Omental fat pad (tissue), 4 donors: Measurements from ENCODE around the gene CBLN2. TPM values are rescaled to one million over a fixed set of nuclear protein-coding genes. Genes with fewer than 3 reads are reported as not detected.

Experiments
- ATAC-seq: fragments of 150-250 bp; one replicate; pipeline ENCODE4 v1.9.1; 2016; ENCODE audit warnings: mild to moderate bottlenecking, moderate library complexity; ENCODE audit not compliant: low FRiP score
- DNase-seq: peaks from one replicate; pipeline ENCODE4 v3.0.0-alpha.2; 2019; ENCODE audit warnings: low spot score
- total RNA-seq, 4 donors: library from RNA; depleted of rRNA; stranded (reverse); fragments of >200 nt; gene quantifications; one replicate each; pipeline ENCODE4 v1.1.0, GENCODE V29; 2016
- TF ChIP-seq, protein P1 (sequence below), 3 donors: fragments of 450-650 bp; IDR thresholded peaks; one replicate each; pipeline ENCODE4 v1.5.1; 2016 to 2017; ENCODE audit warnings: antibody characterized with exemption in 3 of 3, mild to moderate bottlenecking in 3 of 3, moderate library complexity in 2 of 3

Gene CBLN2
- total RNA-seq = 1 to 10 TPM in 1 of 4 donors, under 1 TPM in 2, not detected in 1; 0.19 to 3.0 (median 0.72) TPM

DNA sequence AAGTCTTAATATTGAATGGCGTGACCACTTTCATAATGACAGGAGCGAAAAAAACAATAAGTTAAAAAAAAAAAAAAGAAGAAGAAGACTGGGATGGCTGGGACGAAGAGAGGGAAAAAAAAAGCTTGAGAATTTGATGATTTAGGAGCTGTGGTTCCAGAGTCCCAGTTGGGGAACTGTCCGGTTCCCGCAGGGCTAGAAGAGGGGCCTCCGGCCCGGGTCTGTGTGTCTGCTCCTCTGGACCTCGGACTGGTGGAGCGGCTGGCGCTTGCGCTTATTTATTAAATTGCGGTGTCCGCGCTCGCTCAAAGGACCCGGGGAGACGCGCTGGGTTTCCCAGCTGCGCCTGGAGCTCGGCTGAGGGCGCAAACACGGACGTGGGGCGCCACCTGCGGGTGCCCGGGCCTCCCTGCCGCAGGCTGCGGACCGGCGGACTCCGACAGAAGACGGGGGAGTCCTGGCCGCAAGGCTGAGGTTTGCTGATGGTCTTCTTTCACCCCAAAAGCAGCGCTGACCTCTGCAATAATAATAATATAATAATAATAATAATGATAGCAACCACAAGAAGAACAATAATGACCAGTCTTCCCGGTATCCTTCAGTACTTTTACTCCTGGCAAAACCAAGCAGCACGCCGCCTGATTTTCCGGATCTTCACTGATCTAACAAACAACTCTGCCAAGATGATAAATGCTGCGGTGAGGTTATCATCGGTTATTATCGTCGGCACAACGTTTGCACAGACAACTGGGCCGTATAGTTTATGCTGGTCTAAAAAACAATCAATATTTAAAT lies at the start of gene CBLN2:
CBLN2 (minus strand) TSS at position 251 of the 795 bp plus-strand sequence. CDS start 2,182 bp downstream, outside the sequence.
- ATAC-seq (peak; percentile 85), DNase-seq (no peak)
- TF ChIP-seq, protein P1, sequence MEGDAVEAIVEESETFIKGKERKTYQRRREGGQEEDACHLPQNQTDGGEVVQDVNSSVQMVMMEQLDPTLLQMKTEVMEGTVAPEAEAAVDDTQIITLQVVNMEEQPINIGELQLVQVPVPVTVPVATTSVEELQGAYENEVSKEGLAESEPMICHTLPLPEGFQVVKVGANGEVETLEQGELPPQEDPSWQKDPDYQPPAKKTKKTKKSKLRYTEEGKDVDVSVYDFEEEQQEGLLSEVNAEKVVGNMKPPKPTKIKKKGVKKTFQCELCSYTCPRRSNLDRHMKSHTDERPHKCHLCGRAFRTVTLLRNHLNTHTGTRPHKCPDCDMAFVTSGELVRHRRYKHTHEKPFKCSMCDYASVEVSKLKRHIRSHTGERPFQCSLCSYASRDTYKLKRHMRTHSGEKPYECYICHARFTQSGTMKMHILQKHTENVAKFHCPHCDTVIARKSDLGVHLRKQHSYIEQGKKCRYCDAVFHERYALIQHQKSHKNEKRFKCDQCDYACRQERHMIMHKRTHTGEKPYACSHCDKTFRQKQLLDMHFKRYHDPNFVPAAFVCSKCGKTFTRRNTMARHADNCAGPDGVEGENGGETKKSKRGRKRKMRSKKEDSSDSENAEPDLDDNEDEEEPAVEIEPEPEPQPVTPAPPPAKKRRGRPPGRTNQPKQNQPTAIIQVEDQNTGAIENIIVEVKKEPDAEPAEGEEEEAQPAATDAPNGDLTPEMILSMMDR (IDR thresholded peaks at IDR 0.05) = peak in 1 of 3 donors; percentile 13

DNA sequence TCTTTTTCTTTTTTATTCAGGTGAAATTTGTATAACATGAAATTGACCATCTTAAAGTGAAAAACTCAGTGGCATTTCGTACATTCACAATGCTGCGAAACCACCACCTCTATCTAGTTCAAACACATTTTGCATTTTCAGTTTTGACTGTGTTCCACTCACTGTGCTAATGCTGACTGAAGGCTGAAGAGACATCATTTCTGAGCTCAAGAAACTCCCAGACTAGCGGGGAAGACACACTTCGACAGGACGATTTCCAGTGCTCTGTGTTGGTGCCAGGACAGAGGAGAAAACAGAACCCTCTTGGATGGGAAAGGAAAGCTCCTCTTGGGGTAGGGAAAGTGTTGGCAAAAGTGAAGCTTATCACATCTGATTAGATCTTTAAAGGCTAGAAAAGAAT lies 44.2 kb upstream of the CBLN2 start:
- DNase-seq = no peak
- TF ChIP-seq, protein P1 (IDR thresholded peaks at IDR 0.05) = no peak
- ATAC-seq = no peak

DNA sequence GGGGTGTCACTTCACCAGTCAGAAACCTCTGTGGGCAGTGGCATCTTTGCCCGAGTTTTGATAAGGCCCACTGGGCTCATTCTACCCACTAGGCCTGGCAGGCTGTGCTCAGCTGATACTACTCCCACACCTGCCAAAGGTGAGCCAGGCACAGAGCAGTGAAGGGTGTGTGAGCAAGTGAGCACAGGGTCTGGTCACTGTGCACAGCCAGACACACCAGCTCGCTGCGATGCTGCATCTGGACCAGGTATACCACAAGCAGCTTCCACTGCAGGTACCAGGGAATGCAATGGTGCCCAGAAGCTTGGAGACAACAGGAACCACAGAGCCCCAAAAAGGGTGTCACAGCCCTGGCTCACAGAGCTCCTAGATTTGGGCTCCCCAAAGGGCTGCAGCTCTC lies 40.6 kb upstream of the CBLN2 start:
- DNase-seq (no peak), ATAC-seq (no peak)
- TF ChIP-seq, protein P1 (IDR thresholded peaks at IDR 0.05) = no peak

DNA sequence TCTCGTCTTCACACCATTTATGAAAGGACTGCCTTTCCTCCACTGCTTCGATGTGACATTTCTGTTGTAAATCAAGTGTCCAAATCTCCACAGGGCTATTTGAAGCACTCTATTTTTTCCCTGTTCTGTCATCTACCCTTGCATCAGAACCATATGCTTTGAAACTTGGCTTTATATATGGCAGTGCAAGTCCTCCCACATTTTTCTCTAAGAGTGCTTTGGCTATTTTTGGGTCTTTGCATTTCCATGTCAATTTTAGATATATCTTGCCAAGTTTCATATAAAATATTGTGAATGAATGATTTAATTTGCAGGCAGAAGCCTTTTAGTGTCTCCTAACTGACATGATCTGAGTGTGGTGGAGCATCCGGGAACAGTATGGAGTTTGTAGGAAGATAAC lies 37.8 kb upstream of the CBLN2 start:
- ATAC-seq (no peak), DNase-seq (no peak)
- TF ChIP-seq, protein P1 (IDR thresholded peaks at IDR 0.05) = no peak

DNA sequence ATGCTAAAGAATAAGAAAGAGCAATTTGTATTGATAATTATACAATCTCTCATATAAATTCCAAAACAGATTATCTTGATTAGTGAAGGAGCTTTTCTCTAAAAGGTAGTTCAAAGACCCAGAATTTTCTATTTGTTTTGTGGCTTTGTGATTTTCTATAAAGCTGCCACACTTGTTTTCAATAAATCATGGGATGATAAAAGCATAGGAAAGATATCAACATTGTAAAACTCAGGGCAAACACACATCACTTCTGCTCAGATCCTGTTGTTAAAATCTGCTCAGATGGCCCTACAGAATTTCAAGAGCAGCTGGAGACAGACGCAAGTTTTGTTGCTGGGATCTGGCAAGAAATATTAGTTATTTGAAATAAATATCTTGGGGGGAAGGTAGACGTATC lies 28.8 kb upstream of the CBLN2 start:
- DNase-seq (no peak), ATAC-seq (no peak)
- TF ChIP-seq, protein P1 (IDR thresholded peaks at IDR 0.05) = no peak

DNA sequence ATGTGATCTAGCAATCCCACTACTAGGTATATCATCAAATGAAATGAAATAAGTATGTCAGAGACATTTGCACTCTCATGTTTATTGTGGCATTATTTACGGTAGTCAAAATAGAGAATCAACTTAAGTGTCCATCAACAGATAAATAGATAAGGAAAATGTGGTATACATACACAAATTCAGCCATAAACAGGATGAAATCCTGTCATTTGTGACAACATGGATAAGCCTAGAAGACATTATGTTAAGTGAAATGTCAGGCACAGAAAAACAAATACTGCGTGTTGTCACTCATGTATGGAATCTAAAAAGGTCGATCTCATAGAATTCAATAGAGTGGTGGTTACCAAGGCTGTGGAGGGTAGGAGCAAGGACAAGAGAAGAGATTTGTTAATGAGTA lies 22.1 kb upstream of the CBLN2 start:
- no peak for DNase-seq
- TF ChIP-seq, protein P1 (IDR thresholded peaks at IDR 0.05) = no peak
- ATAC-seq = no peak

DNA sequence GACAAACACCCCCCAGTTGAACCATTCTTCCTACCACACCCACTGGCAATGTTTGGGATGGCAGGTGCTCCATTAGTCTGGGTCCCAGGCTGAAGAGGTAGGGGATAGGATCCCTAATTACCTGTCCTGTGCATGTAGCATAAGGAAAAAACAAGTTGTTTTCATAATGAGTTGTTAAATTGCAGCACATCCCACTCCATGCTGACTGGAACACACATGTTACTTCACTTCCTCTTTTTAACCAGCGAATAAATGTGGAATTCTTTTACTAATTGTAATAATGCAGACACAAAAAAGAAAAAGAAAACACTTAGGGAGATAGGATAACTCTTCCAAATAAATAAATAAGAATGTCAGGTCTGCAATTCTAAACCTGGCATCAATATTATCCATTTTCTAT lies 11.8 kb upstream of the CBLN2 start:
- TF ChIP-seq, protein P1 (IDR thresholded peaks at IDR 0.05) = no peak
- DNase-seq = no peak
- no peak for ATAC-seq
